ENCODE results near the gene NRF1. TPM values are rescaled to one million over a fixed set of nuclear protein-coding genes. Genes with fewer than 3 reads are reported as not detected.
"Not testable (repeated sequence)": the region's sequence is repeated elsewhere in the genome, so short reads cannot be mapped to it uniquely, and the experiment has no call there.

NRF1 gene
- total RNA-seq: 23.7 TPM

GRCh38 chr7:129611246-129612111 lies at the start of gene NRF1:
TSS of gene NRF1 (plus strand) at chr7:129611720. CDS start at chr7:129657352, 45,632 bp downstream.
- DNase-seq (ENCODE audit: low read depth in 2 of 3, low spot score in 2 of 3): peak; percentile 85 to 92 (median 89)

- DNase-seq (ENCODE audit: low read depth in 2 of 3, low spot score in 2 of 3): peak in 2 of 3 donors; percentile 26 to 58
Measured at GRCh38 chr7:129566323-129566722, 45.2 kb upstream of the NRF1 start.

GRCh38 chr7:129567377-129567776 lies 44.1 kb upstream of the NRF1 start:
- no peak for DNase-seq (ENCODE audit: low read depth in 2 of 3, low spot score in 2 of 3)

- no peak for DNase-seq (ENCODE audit: low read depth in 2 of 3, low spot score in 2 of 3)
Measured at GRCh38 chr7:129568240-129568639, 43.3 kb upstream of the NRF1 start.

GRCh38 chr7:129569326-129569725 lies 42.2 kb upstream of the NRF1 start:
- no peak for DNase-seq (ENCODE audit: low read depth in 2 of 3, low spot score in 2 of 3)

- no peak for DNase-seq (ENCODE audit: low read depth in 2 of 3, low spot score in 2 of 3)
Measured at GRCh38 chr7:129569811-129570215, 41.7 kb upstream of the NRF1 start.

- no peak for DNase-seq (ENCODE audit: low read depth in 2 of 3, low spot score in 2 of 3)
Measured at GRCh38 chr7:129571201-129571600, 40.3 kb upstream of the NRF1 start.

GRCh38 chr7:129572205-129572604 lies 39.3 kb upstream of the NRF1 start:
- DNase-seq (ENCODE audit: low read depth in 2 of 3, low spot score in 2 of 3): no peak

- no peak for DNase-seq (ENCODE audit: low read depth in 2 of 3, low spot score in 2 of 3)
Measured at GRCh38 chr7:129574487-129574886, 37.0 kb upstream of the NRF1 start.

- DNase-seq (ENCODE audit: low read depth in 2 of 3, low spot score in 2 of 3): no peak
Measured at GRCh38 chr7:129575699-129576098, 35.8 kb upstream of the NRF1 start.

GRCh38 chr7:129576138-129576537 lies 35.4 kb upstream of the NRF1 start:
- no peak for DNase-seq (ENCODE audit: low read depth in 2 of 3, low spot score in 2 of 3)

- DNase-seq (ENCODE audit: low read depth in 2 of 3, low spot score in 2 of 3): no peak
Measured at GRCh38 chr7:129578829-129579228, 32.7 kb upstream of the NRF1 start.

- DNase-seq (ENCODE audit: low read depth in 2 of 3, low spot score in 2 of 3): not testable (repeated sequence)
Measured at GRCh38 chr7:129586179-129586578, 25.3 kb upstream of the NRF1 start.

- no peak for DNase-seq (ENCODE audit: low read depth in 2 of 3, low spot score in 2 of 3)
Measured at GRCh38 chr7:129588268-129588667, 23.3 kb upstream of the NRF1 start.

GRCh38 chr7:129591868-129592267 lies 19.7 kb upstream of the NRF1 start:
- no peak for DNase-seq (ENCODE audit: low read depth in 2 of 3, low spot score in 2 of 3)

- DNase-seq (ENCODE audit: low read depth in 2 of 3, low spot score in 2 of 3): not testable (repeated sequence)
Measured at GRCh38 chr7:129596386-129596785, 15.1 kb upstream of the NRF1 start.

GRCh38 chr7:129597672-129598071 lies 13.8 kb upstream of the NRF1 start:
- DNase-seq (ENCODE audit: low read depth in 2 of 3, low spot score in 2 of 3): no peak

GRCh38 chr7:129599174-129599573 lies 12.3 kb upstream of the NRF1 start:
- no peak for DNase-seq (ENCODE audit: low read depth in 2 of 3, low spot score in 2 of 3)

- not testable (repeated sequence) for DNase-seq (ENCODE audit: low read depth in 2 of 3, low spot score in 2 of 3)
Measured at GRCh38 chr7:129603594-129603993, 7.9 kb upstream of the NRF1 start.

GRCh38 chr7:129604021-129604420 lies 7.5 kb upstream of the NRF1 start:
- DNase-seq (ENCODE audit: low read depth in 2 of 3, low spot score in 2 of 3): not testable (repeated sequence)

- DNase-seq (ENCODE audit: low read depth in 2 of 3, low spot score in 2 of 3): no peak
Measured at GRCh38 chr7:129604713-129605437, 6.6 kb upstream of the NRF1 start.

Measured in hematopoietic multipotent progenitor cell (in vitro differentiated cells).